Stimulated activated CD4-positive, alpha-beta T cell treated with anti-CD3 and anti-CD28 coated beads, Interleukin-4, amount 100 ng/mL, for 1 hour (primary cell): ENCODE measurements around the gene RSRP1.
"Not testable (repeated sequence)": the region's sequence is repeated elsewhere in the genome, so short reads cannot be mapped to it uniquely, and the experiment has no call there.

Experiments
- DNase-seq: peaks from one replicate; pipeline ENCODE4 v3.0.0-alpha.2; 2020

The RSRP1 gene

DNA sequence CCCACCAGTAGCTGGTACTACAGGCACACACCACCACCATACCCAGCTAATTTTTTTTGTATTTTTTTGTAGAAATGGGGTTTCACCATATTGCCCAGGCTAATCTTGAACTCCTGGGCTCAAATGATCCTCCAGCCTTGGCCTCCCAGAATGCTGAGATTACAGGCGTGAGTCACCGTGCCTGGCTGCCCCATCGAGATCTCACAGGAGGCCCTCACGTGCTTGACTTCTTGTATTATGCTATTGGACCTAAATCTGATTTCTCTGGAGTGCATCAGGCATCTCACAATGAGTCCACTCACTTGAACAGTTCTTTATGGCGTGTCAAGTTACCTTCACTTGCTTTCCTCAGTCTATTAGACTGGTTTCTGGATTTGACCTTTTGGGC lies 9.3 kb upstream of the RSRP1 start:
- DNase-seq = no peak

DNA sequence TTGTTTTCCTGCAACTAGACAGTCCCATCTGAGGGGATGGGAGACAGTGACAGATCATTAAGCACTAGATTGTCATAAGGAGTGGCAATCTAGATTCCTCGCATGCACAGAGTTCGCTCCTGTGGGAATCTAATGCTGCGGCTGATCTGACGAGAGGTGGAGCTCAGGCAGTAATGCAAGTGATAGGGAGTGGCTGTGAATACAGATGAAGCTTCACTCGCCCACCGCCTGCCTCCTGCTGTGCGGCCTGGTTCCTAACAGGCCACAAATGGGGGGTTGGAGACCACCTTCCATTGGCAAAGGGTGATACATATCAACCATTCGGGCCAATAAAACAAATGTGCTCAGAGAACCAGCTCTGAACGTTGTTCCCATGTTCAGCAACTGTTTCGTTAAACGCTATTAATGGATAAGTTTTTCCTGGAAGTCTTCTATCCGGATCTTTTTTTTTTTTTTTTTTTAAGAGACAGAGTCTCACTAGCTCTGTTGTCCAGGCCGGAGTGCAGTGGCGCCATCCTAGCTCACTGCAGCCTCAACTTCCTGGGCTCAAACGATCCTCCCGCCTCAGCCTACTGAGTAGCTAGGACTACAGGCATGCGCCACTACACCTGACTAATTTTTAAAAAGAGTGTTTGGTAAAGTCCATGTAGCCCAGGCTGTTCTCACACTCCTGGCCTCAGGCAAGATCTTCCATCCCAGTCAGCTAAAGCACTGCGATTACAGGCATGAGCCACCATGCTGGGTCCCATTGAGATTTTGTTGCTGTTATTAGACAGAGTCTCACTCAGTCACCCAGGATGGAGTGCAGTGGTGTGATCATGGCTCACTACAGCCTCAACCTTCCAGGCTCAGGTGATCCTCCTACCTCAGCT lies 8.7 kb upstream of the RSRP1 start:
- DNase-seq = no peak

DNA sequence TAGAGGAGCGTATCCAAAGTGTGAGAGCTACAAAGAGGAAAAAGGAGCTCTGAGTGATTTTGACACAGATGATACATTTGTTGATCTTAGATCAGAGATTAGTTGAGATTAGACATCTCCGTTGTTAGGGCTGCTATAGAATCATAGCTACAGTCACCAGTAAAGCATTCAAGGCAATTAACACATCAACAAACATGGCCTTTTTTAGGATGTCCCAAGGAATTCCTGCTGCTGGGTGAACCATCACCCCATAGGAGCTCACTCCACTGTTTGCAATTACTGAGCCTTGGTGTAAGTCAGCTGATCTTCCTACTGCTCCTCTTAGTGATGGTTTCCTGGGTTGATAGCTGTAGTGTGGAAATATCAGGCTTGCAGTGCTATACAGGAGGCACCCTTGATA lies 6.7 kb upstream of the RSRP1 start:
- DNase-seq = no peak

DNA sequence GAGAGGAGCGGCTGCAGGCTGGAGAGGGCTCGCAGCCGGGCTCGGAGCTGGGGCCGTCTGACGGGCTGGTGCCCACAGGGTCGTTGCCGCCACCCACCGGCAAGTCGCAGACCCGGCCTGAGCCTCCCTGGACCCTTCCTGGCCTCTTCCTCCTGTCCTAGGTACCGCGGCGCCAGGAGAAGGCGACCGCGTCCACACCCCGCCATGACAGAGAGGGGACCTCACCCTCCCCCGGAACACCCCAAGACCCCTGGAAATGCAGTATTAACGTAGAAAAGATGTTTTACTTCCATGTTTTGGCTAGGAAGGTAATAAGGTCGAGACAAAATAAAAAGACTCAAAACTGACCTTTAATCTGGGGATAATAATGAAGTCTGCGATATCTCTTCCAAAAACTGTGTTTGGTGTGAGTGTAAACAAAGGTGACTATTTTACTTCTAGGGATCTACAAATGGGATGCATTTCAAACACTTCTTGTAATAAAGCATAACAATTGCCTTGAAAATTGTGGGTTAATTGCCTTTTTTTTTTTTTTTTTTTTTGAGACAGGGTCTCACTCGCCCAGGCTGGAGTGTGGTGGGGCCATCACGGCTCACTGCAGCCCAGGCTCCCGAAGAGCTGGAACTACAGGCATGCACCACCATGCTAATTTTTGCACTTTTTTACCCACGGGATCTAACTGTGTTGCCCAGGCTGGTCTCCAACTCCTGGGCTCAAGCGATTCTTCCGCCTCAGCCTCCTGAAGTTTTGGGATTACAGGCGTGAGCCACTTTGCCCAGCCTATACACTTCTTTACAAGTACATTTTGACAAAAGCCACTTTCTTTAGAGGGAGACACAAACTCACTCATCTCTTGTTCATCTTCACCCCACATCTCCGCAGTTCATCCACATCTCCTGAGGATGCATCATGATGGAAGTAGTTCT lies 838 bp upstream of the RSRP1 start:
- no peak for DNase-seq

DNA sequence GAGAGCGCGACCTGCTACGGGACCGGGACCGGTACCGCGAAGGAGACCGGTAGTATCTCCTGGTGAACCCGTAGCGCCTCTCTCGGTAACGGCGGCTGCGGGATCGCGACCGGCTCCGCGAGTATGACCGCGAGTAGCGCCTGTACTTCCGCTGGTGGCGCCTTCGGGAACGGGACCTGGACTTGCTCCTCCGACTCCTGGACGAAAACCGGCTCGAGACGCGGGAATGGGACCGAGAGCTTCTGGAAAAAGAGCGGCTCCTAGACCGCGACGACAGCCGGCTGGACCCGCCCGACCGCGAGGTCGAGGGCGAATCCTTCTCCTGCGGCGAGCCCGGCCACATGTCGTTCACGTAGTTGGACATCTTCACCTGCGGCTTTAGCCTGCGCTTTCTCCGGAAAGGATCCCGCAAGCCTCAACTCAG lies 642 bp downstream of the RSRP1 start:
- DNase-seq = peak; percentile 32

DNA sequence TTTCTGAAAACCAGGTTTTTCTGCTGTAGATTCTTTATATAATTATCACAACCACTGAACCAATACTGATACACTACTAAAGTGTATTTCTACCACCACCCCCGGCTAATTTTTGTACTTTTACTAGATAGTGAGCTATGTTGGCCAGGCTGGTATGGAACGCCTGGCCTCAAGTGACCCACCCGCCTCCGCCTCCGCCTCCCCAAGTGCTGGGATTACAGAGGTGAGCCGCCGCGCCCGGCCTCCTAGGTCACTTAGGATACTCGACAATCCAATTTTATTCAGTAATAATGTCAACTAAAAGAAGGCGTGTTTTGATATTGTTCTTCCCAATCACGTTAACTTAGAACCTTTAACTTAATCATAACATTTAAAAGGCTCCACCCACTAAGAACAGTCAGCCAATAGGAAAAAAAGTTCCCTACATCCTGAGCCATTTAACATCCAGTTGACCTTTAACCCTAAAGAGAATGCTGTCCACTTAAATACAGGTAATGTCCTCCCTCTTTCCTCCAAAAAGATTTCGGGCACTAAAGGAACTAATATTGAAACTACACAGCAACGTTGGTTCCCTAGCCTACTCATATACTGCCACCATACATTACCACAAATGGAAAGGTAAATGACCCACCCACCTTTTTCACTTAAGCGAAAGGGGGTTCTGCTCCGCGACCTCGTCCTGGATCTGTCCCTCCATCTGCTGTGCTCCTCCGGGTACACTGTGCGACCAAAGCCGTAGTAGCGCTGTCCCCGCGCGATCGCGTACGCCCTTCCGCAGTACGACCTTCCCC lies 1.2 kb downstream of the RSRP1 start:
- no peak for DNase-seq

DNA sequence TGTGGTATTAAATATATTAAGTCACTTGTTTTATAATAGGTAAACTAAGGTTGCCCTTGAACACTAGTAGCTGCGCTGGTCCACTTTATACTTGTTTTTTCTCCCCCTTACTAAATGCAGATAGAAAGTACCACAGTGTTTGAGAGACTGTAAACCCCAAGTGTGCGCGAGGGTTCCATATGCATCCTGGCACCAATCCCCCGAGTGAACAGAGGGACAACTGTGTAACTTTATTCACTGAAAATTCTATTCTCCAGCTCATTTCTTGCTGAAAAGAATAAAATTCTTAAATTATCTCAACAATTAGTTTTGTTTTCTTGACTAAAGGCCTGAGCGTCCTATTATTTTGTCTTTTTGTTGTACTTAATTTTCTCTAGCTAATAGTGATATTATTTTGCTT lies 1.9 kb downstream of the RSRP1 start:
- no peak for DNase-seq

DNA sequence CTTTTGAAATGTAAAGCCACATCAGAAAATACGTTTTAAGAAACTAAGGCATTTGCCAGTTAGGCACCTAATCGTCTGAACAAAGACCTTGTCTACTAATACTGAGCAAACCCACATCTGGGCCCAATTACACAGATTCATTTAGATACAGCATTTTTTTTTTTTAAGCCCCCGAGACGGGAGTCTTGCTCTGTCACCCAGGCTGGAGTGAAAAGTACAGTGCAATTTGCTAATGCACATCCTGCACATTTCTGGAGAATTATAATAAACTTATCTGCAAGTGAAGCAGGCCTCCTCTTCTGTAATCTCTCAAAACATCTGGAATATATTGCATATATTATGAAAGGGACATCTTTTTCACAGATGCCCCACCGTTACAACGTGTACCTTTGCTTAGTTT lies 3.3 kb downstream of the RSRP1 start:
- no peak for DNase-seq

DNA sequence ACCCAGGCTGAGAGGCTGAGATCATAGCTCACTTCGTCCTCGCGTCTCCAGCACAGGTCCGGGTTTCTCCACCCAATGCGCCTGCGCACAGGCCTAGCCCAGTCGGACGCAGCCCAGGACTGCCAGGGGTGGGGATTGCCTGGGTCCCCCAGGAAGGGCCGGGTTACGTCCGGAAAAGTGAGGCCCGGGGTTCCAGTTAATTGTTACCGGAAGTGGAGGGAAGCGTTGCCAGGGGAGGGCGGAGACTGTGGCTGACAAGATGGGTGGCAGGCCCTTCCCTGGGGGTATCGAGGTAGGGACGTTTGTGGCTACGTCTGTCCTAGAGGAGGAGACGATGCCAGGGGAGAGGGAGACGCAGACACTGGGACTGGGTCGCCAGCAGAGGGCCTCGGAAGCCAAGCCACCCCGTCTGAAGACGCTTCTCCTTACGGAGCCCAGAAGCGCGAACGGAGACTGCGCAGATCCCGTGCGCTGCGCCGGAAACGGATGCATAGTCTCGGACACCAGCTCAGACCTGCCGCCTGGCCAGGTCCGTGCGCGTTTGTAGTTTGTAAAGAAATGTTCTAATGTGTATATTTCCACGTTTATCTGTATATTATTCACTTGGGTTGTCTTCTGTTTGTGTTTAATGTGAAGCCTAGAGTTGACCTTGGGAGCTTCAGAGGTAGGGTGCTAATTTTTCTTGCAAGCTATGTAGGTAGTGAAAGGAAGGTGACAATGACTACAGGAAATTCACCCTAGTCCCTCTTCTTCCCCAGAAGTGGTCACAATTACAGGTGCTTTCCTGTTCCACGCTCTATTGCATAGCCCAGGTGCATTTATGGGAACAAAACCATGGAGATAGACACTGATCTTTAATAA lies 7.3 kb downstream of the RSRP1 start:
- DNase-seq = peak; percentile 84

DNA sequence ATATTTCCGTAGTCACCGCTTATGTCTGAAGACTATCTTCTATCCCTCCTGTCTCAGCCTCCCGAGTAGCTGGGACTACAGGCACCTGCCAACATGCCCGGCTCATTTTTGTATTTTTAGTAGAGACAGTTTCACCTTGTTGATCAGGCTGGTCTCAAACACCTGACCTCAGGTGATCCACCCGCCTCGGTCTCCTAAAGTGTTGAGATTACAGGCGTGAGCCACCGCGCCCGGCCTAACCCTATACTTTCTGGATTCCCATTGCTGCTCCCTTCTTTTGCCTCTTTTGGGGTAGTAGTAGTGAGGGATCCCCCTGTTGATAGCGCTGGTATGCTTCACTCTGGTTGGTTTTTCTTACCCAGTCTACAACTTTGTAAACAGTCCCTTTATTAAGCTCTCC lies 9.2 kb downstream of the RSRP1 start:
- DNase-seq = no peak

DNA sequence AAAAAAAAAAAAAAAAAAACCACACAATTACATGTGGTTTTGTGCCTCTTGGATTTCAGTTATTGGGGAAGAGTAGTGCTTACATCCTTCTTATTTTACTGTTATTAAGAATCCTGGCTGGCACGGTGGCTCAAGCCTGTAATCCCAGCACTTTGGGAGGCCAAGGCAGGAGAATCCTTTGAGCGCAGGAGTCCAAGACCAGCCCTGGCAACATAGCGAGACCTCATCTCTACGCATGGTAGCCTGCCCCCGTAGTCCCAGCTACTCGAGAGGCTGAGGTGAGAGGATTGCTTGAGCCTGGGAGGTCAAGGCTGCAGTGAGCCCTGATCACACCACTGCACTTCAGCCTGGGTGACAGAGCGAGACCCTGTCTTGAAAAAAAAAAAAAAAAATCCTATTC lies 11.0 kb downstream of the RSRP1 start:
- not testable (repeated sequence) for DNase-seq

DNA sequence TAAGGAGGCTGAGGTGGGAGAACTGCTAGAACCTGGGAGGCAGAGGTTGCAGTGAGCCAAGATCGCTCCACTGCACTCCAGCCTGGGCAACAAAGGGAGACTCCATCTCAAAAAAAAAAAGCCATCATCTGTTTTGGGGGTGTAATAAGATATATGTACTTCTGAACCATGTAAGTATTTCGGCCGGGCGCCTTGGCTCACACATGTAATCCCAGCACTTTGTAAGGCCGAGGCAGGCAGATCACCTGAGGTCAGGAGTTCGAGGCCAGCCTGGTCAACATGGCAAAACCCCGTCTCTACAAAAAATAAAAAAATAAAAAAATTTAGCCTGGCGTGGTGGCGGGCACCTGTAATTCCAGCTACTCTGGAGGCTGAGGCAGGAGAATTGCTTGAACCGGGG lies 11.8 kb downstream of the RSRP1 start:
- DNase-seq = not testable (repeated sequence)

DNA sequence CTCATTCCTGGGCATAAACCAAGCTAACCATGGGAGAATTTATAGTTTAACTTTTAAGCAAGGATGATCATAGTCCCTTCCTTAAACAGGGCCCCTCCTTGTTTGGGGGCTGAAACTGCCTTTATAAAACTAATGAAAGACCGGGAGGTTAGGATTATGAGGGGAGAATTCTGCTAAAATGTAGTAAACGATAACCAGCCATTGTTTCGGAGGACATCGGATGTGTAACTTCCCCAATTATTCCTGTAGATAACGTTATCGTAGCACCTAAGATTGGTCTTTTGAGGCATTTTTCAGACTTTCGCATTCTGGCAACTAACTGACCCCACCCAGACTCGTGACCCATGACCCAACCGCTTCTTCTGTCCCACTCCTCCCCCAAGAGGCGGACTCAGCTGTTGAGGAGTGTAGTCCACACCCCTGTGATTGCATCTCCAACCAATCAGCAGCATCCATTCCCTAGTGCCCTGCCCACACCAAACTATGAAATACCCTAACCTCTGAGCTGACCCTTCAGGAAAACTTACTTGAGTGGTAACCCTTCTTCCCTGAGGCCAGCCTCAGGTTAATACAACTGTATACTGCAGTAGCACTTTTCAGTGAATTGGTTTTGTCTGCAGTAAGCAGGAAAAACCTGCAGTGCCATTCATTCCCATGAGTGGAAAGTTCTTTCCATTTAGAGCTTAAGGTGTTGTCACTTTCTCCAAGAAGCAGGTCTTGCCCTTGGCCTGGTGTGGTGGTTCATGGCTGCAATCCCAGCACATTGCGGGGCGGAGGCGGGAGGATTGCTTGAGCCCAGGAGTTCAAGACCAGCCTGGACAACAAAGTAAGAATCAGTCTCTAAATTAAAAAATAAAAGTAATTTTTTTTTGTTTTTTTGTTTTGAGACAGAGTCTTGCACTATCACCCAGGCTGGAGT lies 14.1 kb downstream of the RSRP1 start:
- DNase-seq = peak; percentile 41

DNA sequence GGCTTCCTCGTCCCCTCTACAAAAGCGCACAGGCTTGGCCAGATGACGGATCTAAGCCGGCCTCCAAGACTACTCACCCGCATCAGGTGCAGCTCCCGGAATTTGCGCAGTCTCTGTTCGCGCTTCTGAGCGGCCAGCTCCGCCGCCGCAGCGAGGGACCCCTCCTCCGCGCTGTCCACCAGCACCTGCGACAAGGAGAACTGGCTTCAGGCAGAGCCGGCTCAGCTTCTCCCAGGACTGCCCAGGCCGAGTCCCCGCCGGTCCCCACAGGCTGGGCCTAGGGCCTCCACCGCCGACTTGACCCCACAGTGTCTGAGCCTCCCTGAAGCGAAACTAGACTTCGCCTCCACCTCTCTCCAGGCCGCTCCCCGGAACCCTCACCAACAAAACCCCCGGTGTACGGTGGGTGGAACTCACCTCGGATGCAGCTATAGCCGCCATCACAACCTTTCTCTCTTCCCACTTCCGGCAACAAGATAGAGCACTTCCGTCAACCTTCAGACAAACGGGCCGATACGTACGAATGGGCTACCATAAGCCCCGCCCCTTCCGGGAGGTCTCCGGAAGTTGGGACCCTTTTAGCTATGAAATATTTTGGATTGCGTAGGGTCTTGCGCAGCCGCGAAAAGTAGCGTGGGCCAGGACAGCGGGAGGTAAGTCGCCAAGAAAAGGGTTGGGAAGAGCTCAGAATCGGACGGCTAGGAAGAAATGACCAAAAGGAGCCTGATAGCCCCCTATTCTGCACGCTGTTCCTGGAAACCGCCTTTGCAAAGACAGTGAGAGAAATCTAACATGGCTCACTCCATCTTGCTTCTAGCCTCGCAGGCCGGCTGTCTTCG lies 15.0 kb downstream of the RSRP1 start, which contains the start of gene SYF2:
SYF2 (minus strand) TSS at position 476 of the 839 bp plus-strand sequence; CDS start at position 441, 35 bp downstream.
- DNase-seq = peak; percentile 86

DNA sequence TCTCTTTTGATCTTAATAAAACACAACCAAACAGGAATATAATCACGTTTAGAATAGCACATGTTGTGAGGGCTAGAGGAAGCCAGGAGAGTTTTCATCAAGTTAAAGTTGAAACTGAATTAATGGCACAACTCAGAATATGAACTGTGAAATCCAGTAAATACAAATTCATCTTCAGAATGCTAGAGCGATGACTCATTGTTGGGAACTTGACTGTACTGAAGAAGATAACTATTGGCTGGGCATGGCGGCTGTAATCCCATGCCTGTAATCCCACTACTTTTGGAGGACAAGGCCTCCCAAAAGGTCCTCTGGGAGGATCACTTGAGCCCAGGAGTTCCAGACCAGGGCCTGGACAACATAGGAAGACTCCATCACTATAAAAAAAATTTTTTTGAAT lies 23.8 kb downstream of the RSRP1 start:
- no peak for DNase-seq

DNA sequence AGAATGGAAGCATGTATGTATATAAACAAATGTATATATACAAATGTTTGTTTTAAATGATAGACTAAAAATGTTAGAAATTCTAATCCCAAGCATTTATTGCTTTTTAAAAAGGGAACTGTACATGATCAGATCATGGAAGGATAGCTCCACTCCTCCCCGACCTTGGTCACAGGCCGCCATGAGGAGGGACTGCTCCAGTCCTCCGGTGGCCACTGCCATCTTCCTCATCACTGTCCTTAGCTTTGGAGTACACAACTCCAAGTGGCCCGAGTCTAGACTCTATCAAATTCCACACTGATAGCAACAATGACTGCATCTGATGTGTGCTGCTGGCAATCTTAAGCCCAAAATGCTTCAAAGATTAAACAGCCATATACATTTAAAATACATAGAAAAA lies 24.6 kb downstream of the RSRP1 start:
- no peak for DNase-seq

DNA sequence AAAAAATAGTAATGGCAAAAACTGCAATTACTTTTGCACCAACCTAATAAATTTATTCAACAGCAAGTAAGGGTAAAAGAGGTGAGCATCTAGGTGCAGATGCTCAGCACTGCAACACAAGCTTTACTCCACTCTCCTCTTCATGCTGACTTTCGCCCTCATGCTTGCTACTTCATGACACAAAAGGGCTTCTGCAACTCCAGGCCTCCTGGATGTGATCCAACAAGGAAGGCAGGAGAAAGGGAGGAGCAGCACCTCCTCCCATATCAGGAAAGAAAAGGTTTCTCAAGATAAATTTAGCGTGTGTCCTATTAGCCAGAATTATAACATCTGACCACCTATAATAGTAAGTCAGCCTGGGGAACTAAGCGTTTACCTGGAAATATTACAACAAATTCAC lies 26.6 kb downstream of the RSRP1 start:
- no peak for DNase-seq

DNA sequence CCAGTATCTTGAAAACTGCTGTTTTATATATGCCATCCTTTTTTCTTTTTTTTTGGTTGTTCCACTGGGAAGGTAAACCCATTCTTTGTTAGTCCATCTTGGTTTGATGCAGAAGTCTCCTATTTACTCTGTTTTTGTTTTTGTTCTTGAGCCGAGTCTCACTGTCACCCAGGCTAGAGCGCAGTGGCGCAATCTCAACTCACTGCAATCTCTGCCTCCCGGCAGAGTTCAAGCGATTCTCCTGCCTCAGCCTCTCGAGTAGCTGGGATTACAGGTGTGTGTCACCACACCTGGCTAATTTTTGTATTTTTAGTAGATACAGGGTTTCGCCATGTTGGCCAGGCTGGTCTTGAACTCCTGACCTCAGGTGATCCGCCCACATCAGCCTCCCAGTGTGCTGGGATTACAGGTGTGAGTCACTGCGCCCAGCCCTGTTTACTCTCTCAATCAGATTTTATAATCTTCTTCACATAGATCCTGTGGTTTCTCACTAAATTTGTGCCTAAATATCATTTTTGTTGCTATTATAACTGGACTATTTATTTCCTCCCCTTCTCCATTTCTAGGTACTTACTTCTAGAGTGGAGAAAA lies 27.5 kb downstream of the RSRP1 start:
- DNase-seq = no peak

DNA sequence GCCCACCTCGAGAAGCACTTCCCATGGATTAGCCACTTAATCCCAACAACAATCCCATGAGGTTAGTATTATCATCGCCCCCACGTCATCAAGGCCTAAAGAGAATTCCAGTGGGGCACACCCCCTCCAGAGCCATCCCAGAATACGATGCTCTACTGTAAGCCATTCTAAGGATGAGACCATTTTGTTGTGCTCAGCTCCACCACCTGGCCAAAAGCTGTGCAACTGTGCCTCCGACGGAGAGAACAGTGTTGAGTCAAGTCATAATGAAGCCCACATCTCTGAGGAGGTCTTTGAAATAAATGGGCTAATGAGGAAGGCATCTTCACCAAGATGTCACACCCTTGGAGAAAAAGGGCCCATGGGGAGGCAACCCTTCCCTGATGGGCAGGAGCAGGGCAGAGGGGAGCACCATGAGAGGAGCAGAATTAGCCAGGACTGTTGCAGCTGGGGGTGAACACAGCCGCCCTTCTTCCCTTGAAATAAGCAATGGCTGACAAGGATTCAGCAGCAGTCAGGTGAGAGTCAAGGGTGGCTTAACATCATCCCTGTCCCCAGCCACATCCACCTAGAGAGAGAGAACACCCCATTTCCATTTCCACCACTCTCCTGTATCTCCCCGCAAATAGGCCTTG lies 29.5 kb downstream of the RSRP1 start:
- no peak for DNase-seq
